IPS DF 6.9 (cell line): ENCODE data around the gene ECE2.

Source experiments
- DNase-seq: peaks from one replicate; pipeline ENCODE4 v3.0.0-alpha.2; 2013; ENCODE audit warnings: low read depth, low spot score
- H3K27ac ChIP-seq: one replicate; pipeline ENCODE4 v1.5.1; 2013; ENCODE audit warnings: low read length, control low read depth
- H3K27me3 ChIP-seq: 2 replicates; pipeline ENCODE4 v1.6.1; 2013; ENCODE audit warnings: mild to moderate bottlenecking, low read length; ENCODE audit not compliant: control insufficient read depth, insufficient read depth
- H3K36me3 ChIP-seq: 2 replicates; pipeline ENCODE4 v1.6.1; 2013; ENCODE audit warnings: low read length; ENCODE audit not compliant: control insufficient read depth, insufficient read depth
- H3K4me1 ChIP-seq: 2 replicates; pipeline ENCODE4 v1.6.1; 2013; ENCODE audit warnings: low read length; ENCODE audit not compliant: control insufficient read depth, insufficient read depth
- H3K4me3 ChIP-seq: 2 replicates; pipeline ENCODE4 v1.5.1; 2013; ENCODE audit warnings: mild to moderate bottlenecking, low read length
- H3K9me3 ChIP-seq: 2 replicates; pipeline ENCODE4 v1.6.1; 2013; ENCODE audit warnings: low read length, inconsistent platforms; ENCODE audit not compliant: control insufficient read depth, insufficient read depth
- WGBS: extraction: QIAGEN DNeasy Blood & Tissue Kit; methylation state at CpG from one replicate; pipeline ENCODE4 v1.1.7; 2013; ENCODE audit warnings: mixed read lengths, missing lambda C conversion rate; ENCODE audit not compliant: insufficient read length, insufficient coverage; 5-methylcytosine and 5-hydroxymethylcytosine counted together

Gene ECE2

DNA sequence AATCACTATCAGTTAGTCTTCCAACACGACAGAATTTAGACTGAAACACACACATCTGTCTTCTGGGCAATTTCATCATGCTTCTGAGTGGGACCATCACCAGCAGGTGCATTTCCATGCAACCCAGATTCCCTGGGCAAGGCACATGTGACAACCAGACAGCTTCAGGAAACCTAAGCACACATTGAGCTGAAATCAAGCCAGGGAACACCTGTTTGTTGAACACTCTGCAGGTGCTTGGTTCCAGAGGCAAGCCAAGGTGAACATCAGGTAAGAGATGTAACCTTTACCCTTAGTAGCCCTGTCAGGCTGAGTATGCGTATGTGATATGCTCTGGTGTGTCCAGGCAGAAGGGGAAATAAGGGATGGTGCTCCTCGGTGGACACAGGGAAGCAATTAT is 19.9 kb downstream of the ECE2 start:
- no peaks in the 10 kb centered on the region for H3K9me3 ChIP-seq
- H3K27me3 ChIP-seq, result no peaks in the 10 kb centered on the region
- DNase-seq, result no peak
- no CpG with 5 or more reads among the region's 3 CpGs for WGBS
- H3K36me3 ChIP-seq, result no peaks in the 10 kb centered on the region
- no peak overlapping the region for H3K4me3 ChIP-seq
- H3K27ac ChIP-seq, result no peak overlapping the region
- no peaks in the 10 kb centered on the region for H3K4me1 ChIP-seq

DNA sequence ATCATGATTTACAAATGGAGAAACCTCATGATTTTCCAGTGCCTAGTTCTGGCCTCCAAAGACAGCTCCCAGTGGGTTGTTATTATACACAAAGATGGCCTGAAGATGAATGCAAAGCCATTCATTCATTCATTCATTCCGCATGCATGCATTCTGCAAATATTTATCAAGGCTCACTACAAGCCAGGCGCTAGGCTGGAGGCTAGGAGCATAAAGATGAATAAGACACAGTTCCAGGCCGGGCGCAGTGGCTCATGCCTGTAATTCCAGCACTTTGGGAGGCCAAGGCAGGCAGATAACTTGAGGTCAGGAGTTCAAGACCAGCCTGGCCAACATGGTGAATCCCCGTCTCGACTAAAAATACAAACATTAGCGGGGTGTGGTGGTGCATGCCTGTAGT is 20.8 kb downstream of the ECE2 start:
- no peak overlapping the region for H3K27ac ChIP-seq
- no peaks in the 10 kb centered on the region for H3K27me3 ChIP-seq
- no peak for DNase-seq
- no peaks in the 10 kb centered on the region for H3K9me3 ChIP-seq
- H3K36me3 ChIP-seq, result peaks cover 1% of the 10 kb centered on the region; the same call in 1 of the 2 replicates
- H3K4me1 ChIP-seq, result no peaks in the 10 kb centered on the region
- H3K4me3 ChIP-seq, result no peak overlapping the region
- WGBS, result no CpG with 5 or more reads among the region's 7 CpGs

- H3K9me3 ChIP-seq, result no peaks in the 10 kb centered on the region
- WGBS, result no CpG with 5 or more reads among the region's 78 CpGs
Measured at GRCh38 chr3:184298759-184299487, 23.1 kb downstream of the ECE2 start, which contains the start of gene PSMD2. TSS of gene PSMD2 (plus strand) at chr3:184299241. CDS start at chr3:184299267, 26 bp downstream.

GRCh38 chr3:184299488-184300377 is 23.9 kb downstream of the ECE2 start:
- no peak overlapping the region for H3K27ac ChIP-seq
- H3K9me3 ChIP-seq, result no peaks in the 10 kb centered on the region
- no peak for DNase-seq
- H3K27me3 ChIP-seq, result no peaks in the 10 kb centered on the region
- no CpG with 5 or more reads among the region's 29 CpGs for WGBS
- H3K4me1 ChIP-seq, result no peaks in the 10 kb centered on the region
- H3K36me3 ChIP-seq, result peaks cover 26% of the 10 kb centered on the region
- H3K4me3 ChIP-seq, result peak overlapping the region; percentile 97

More at GRCh38 chr3:184298759-184299487, 23.1 kb downstream of the ECE2 start, which contains the start of gene PSMD2:
- H3K4me3 ChIP-seq, result peak within 1 kb of the TSS; percentile 97
- peak; percentile 70 for DNase-seq
- no peaks in the 10 kb centered on the region for H3K4me1 ChIP-seq
- H3K27ac ChIP-seq, result no peak within 1 kb of the TSS
- peaks cover 20% of the 10 kb centered on the region for H3K36me3 ChIP-seq
- H3K27me3 ChIP-seq, result no peaks in the 10 kb centered on the region

DNA sequence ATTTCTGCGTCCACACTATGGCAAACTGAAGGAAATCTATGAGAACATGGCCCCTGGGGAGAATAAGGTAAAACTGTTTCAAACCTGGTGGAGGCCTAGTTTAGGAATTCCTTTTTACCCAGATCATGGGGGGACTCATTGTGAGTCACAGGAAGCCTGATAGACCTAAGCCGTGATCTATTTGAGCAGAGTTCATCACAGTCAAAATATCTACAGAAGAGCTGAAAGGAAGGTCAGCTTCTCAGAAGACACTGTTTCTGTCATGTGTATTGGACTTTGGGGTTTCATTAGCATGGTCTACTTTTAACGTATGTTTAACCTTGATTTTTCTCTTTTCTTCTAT is 24.5 kb downstream of the ECE2 start:
- Histone ChIP-seq H3K9me3 (no peaks in the 10 kb centered on the region), H3K4me3 (no peak overlapping the region), H3K27ac (no peak overlapping the region), H3K27me3 (no peaks in the 10 kb centered on the region), H3K36me3 (peaks cover 26% of the 10 kb centered on the region), H3K4me1 (no peaks in the 10 kb centered on the region)
- WGBS, result no CpG with 5 or more reads among the region's 3 CpGs
- DNase-seq, result no peak

- DNase-seq, result no peak
- H3K36me3 ChIP-seq, result peaks cover 51% of the 10 kb centered on the region
- H3K4me1 ChIP-seq, result no peaks in the 10 kb centered on the region
Measured at GRCh38 chr3:184305577-184305976, 29.8 kb downstream of the ECE2 start.

GRCh38 chr3:184306341-184306972 is 30.6 kb downstream of the ECE2 start:
- no peak for DNase-seq
- no peaks in the 10 kb centered on the region for H3K4me1 ChIP-seq
- no peak overlapping the region for H3K4me3 ChIP-seq
- H3K27me3 ChIP-seq, result no peaks in the 10 kb centered on the region
- no CpG with 5 or more reads among the region's 4 CpGs for WGBS
- H3K36me3 ChIP-seq, result peaks cover 51% of the 10 kb centered on the region
- H3K9me3 ChIP-seq, result no peaks in the 10 kb centered on the region
- H3K27ac ChIP-seq, result no peak overlapping the region

More at GRCh38 chr3:184305577-184305976, 29.8 kb downstream of the ECE2 start:
- WGBS, result no CpG with 5 or more reads among the region's 1 CpG
- H3K4me3 ChIP-seq, result no peak overlapping the region
- no peaks in the 10 kb centered on the region for H3K27me3 ChIP-seq
- H3K9me3 ChIP-seq, result no peaks in the 10 kb centered on the region
- no peak overlapping the region for H3K27ac ChIP-seq

- Histone ChIP-seq H3K27ac (no peak overlapping the region), H3K36me3 (peaks cover 39% of the 10 kb centered on the region), H3K27me3 (no peaks in the 10 kb centered on the region), H3K4me3 (no peak overlapping the region), H3K4me1 (no peaks in the 10 kb centered on the region), H3K9me3 (no peaks in the 10 kb centered on the region)
- no peak for DNase-seq
- 100% methylated on average over 2 of the region's 9 CpGs for WGBS
Measured at GRCh38 chr3:184307915-184308314, 32.1 kb downstream of the ECE2 start.

GRCh38 chr3:184308744-184309143 is 32.9 kb downstream of the ECE2 start:
- WGBS, result no CpG with 5 or more reads among the region's 7 CpGs
- Histone ChIP-seq H3K27ac (no peak overlapping the region), H3K27me3 (no peaks in the 10 kb centered on the region), H3K4me1 (no peaks in the 10 kb centered on the region), H3K9me3 (no peaks in the 10 kb centered on the region), H3K36me3 (peaks cover 33% of the 10 kb centered on the region), H3K4me3 (no peak overlapping the region)
- DNase-seq, result no peak

- no peak overlapping the region for H3K27ac ChIP-seq
- no peak for DNase-seq
- H3K9me3 ChIP-seq, result no peaks in the 10 kb centered on the region
- peaks cover 16% of the 10 kb centered on the region for H3K36me3 ChIP-seq
- no peak overlapping the region for H3K4me3 ChIP-seq
- no peaks in the 10 kb centered on the region for H3K4me1 ChIP-seq
- no peaks in the 10 kb centered on the region for H3K27me3 ChIP-seq
Measured at GRCh38 chr3:184311633-184312032, 35.8 kb downstream of the ECE2 start.
